Measurements from ENCODE around the gene PAFAH2. TPM values are rescaled to one million over a fixed set of nuclear protein-coding genes. Genes with fewer than 3 reads are reported as not detected.

PAFAH2 gene
- total RNA-seq, 1 experiment from 2014 or later, result 12.4 TPM

- H3K79me1 ChIP-seq (ENCODE audit: insufficient read depth, low read depth, low read length, poor library complexity, severe bottlenecking), result no peaks in the 10 kb centered on the region
- H3K27ac Mint-ChIP-seq, result peak overlapping the region in 1 of 3 experiments; percentile 45; a peak in 1 of 7 replicates
- H3K27me3 ChIP-seq (ENCODE audit: insufficient read depth, low read length), result no peaks in the 10 kb centered on the region
- peaks cover 1% of the 10 kb centered on the region for H3K23me2 ChIP-seq (ENCODE audit: insufficient read length, low read depth, low read length, poor library complexity, severe bottlenecking)
- no peak overlapping the region for H2BK15ac ChIP-seq (ENCODE audit: low read depth, low read length)
- H3K18ac ChIP-seq (ENCODE audit: insufficient read length, low read depth, low read length), result no peak overlapping the region
- H2BK20ac ChIP-seq (ENCODE audit: low read depth, low read length, poor library complexity, severe bottlenecking), result no peak overlapping the region
- H4K20me1 ChIP-seq (ENCODE audit: control insufficient read depth, insufficient read depth, insufficient read length), result no peaks in the 10 kb centered on the region
- no peak overlapping the region for H2BK12ac ChIP-seq (ENCODE audit: insufficient read length, low read depth, low read length)
- H3T11ph ChIP-seq (ENCODE audit: low read length), result no peak overlapping the region
- H4K91ac ChIP-seq (ENCODE audit: insufficient read length, low read depth, low read length), result no peak overlapping the region
- no peaks in the 10 kb centered on the region for H3K9me3 ChIP-seq (ENCODE audit: control insufficient read depth, low read depth, low read length)
- DNase-seq, result no peak
- peaks cover 3% of the 10 kb centered on the region; the same call in 1 of the 2 replicates for H3K4me1 ChIP-seq (ENCODE audit: insufficient read depth, low read length)
- H2BK120ac ChIP-seq (ENCODE audit: low read depth, low read length, poor library complexity, severe bottlenecking), result no peak overlapping the region
- H4K8ac ChIP-seq (replicated peaks; ENCODE audit: insufficient read length, low read depth, low read length), result no peak overlapping the region
- TF ChIP-seq CTCF (conservative IDR thresholded peaks at IDR 0.05), result no peak
- H3K27me3 Mint-ChIP-seq (ENCODE audit: low read depth), result no peaks in the 10 kb centered on the region
- H3K9me3 Mint-ChIP-seq, result no peaks in the 10 kb centered on the region
- H3K27ac ChIP-seq (ENCODE audit: insufficient read length, low read depth, low read length), result no peak overlapping the region
- H3K79me2 ChIP-seq (ENCODE audit: insufficient read depth, low read length), result no peaks in the 10 kb centered on the region
- peaks cover 3 to 8% (median 4%) of the 10 kb centered on the region in 3 experiments; a peak in 6 of 7 replicates for H3K36me3 Mint-ChIP-seq (ENCODE audit: insufficient read depth in 1 of 3, low read depth in 3 of 3)
- no peak overlapping the region for H3K4me3 Mint-ChIP-seq
- no peak overlapping the region for H3K56ac ChIP-seq (ENCODE audit: insufficient read length, low read depth, low read length)
- no peak overlapping the region for H2AK5ac ChIP-seq (ENCODE audit: insufficient read length, low read length)
- no peak overlapping the region for H4K5ac ChIP-seq (ENCODE audit: insufficient read length, low read depth, low read length)
- H2AFZ ChIP-seq (ENCODE audit: low read length), result no peak overlapping the region
- H3K4me1 Mint-ChIP-seq, result peaks cover 14 to 21% of the 10 kb centered on the region in 2 experiments
- no peak overlapping the region for H3K14ac ChIP-seq (ENCODE audit: insufficient read depth, low read length)
- no CpG with 5 or more reads among the region's 5 CpGs for WGBS (ENCODE audit: extremely low coverage, insufficient read length, low lambda C conversion rate)
- H3K4ac ChIP-seq (ENCODE audit: low read depth, low read length), result no peak overlapping the region
- H3K9ac ChIP-seq (ENCODE audit: extremely low read depth, insufficient read length, low read length), result no peak overlapping the region
- H3K23ac ChIP-seq (ENCODE audit: insufficient read length, low read depth, low read length), result no peak overlapping the region
- no peak overlapping the region for H3K4me2 ChIP-seq (ENCODE audit: insufficient read depth, insufficient read length, low read length)
- no peak overlapping the region for H2BK5ac ChIP-seq (ENCODE audit: insufficient read length, low read length)
Measured at GRCh38 chr1:25991937-25992688, 5.8 kb downstream of the PAFAH2 start.

All from H9 (cell line).